A673 (cell line): ENCODE results near the gene FFAR2. TPM values are rescaled to one million over a fixed set of nuclear protein-coding genes. Genes with fewer than 3 reads are reported as not detected.

Experiments used
- BruUV-seq: library from RNA; stranded (reverse); fragments of 400-500 nt; replicated peaks from 2 replicates; lab custom pipeline; 2021; lab: Mats Ljungman, UMichigan
- CTCF ChIA-PET: fragments of 300-600 bp; sonication (Branson Sonifier 250); formaldehyde crosslinking; loops from one replicate; lab custom pipeline; 2022; ENCODE audit warnings: antibody characterized with exemption; lab: Charles Lee
- POLR2A ChIA-PET: fragments of 300-600 bp; sonication (Branson Sonifier 250); formaldehyde crosslinking; loops from one replicate; lab custom pipeline; 2022; ENCODE audit warnings: antibody characterized with exemption; ENCODE audit not compliant: low non-redundant PET; lab: Charles Lee
- DNase-seq: peaks from one replicate; pipeline ENCODE4 v3.0.0-alpha.2; 2015; ENCODE audit warnings: low spot score
- H3K27ac ChIP-seq: fragments of 200-600 bp; sonication (generic); 2 replicates; pipeline ENCODE4 v1.5.1; 2016; ENCODE audit warnings: mixed run types, low read depth, mild to moderate bottlenecking, mixed read lengths, antibody characterized with exemption, low read length; ENCODE audit not compliant: poor library complexity, severe bottlenecking
- H3K27me3 ChIP-seq: fragments of 200-600 bp; sonication (generic); replicated peaks from 2 replicates; pipeline ENCODE4 v1.6.1; 2017; ENCODE audit warnings: mixed run types, low read depth, mild to moderate bottlenecking, mixed read lengths, antibody characterized with exemption, low read length; ENCODE audit not compliant: insufficient read depth, poor library complexity
- H3K36me3 ChIP-seq: fragments of 200-600 bp; sonication (generic); 2 replicates; pipeline ENCODE4 v1.6.1; 2016; ENCODE audit warnings: mixed run types, mild to moderate bottlenecking, mixed read lengths, antibody characterized with exemption, low read length; ENCODE audit not compliant: insufficient read depth, poor library complexity, severe bottlenecking
- H3K4me1 ChIP-seq: fragments of 200-600 bp; sonication (generic); 2 replicates; pipeline ENCODE4 v1.6.1; 2017; ENCODE audit warnings: mixed run types, mild to moderate bottlenecking, mixed read lengths, antibody characterized with exemption, low read length; ENCODE audit not compliant: insufficient read depth, poor library complexity, severe bottlenecking
- H3K4me3 ChIP-seq: fragments of 200-600 bp; sonication (generic); 2 replicates; pipeline ENCODE4 v1.5.1; 2016; ENCODE audit warnings: low read depth, mixed run types, mild to moderate bottlenecking, mixed read lengths, low read length; ENCODE audit not compliant: poor library complexity, severe bottlenecking
- H3K9me3 ChIP-seq: fragments of 200-600 bp; sonication (generic); 2 replicates; pipeline ENCODE4 v1.6.1; 2016; ENCODE audit warnings: mixed run types, low read depth, mild to moderate bottlenecking, mixed read lengths, antibody characterized with exemption, low read length; ENCODE audit not compliant: poor library complexity, severe bottlenecking
- CTCF ChIP-seq: fragments of 300-800, 200-600 bp; sonication (generic); conservative IDR thresholded peaks from 2 replicates; pipeline ENCODE4 v1.5.1; 2017; ENCODE audit warnings: low read depth, mild to moderate bottlenecking, antibody characterized with exemption, low read length, moderate library complexity, mixed read lengths
- EZH2 ChIP-seq: fragments of 200-600 bp; sonication (generic); IDR thresholded peaks from 2 replicates; pipeline ENCODE4 v1.6.1; 2017; ENCODE audit warnings: borderline replicate concordance, low read depth, mild to moderate bottlenecking, mixed read lengths, antibody characterized with exemption, low read length; ENCODE audit not compliant: poor library complexity, severe bottlenecking
- intact Hi-C: fragments of 100-400 bp; cut with micrococcal nuclease; formaldehyde crosslinking; loops from one replicate; pipeline ENCODE4 v1.10.0; 2022; ENCODE audit not compliant: unreplicated experiment
- total RNA-seq: library from RNA; stranded (reverse); gene quantifications from 2 replicates; pipeline ENCODE4 v1.2.3, GENCODE V29; 2021

The FFAR2 gene
- total RNA-seq, 1 experiment from 2014 or later, result not detected

- Histone ChIP-seq H3K9me3 (no peaks in the 10 kb centered on the region), H3K27ac (no peak overlapping the region), H3K36me3 (no peaks in the 10 kb centered on the region), H3K4me1 (peaks cover 15% of the 10 kb centered on the region), H3K4me3 (no peak overlapping the region), H3K27me3 (no peaks in the 10 kb centered on the region)
- no TSS peak for BruUV-seq
- TF ChIP-seq EZH2, result no peak
- TF ChIP-seq CTCF, result no peak
- intact Hi-C loops, result no loop called here
- peak; percentile 63 for DNase-seq
- ChIA-PET POLR2A (no interaction called here), CTCF (no interaction called here)
Measured at GRCh38 chr19:35436477-35437405, 11.3 kb upstream of the FFAR2 start.

- CTCF ChIA-PET, result no interaction called here
- TF ChIP-seq CTCF, result no peak
- no peak for TF ChIP-seq EZH2
- peaks cover 15% of the 10 kb centered on the region for H3K4me1 ChIP-seq
- POLR2A ChIA-PET, result no interaction called here
- no peak overlapping the region for H3K27ac ChIP-seq
- intact Hi-C loops, result no loop called here
- DNase-seq, result no peak
- H3K4me3 ChIP-seq, result no peak overlapping the region
- no peaks in the 10 kb centered on the region for H3K27me3 ChIP-seq
- H3K36me3 ChIP-seq, result no peaks in the 10 kb centered on the region
- BruUV-seq, result no TSS peak
- no peaks in the 10 kb centered on the region for H3K9me3 ChIP-seq
Measured at GRCh38 chr19:35437406-35437951, 10.6 kb upstream of the FFAR2 start.

GRCh38 chr19:35438096-35438495 is 10.0 kb upstream of the FFAR2 start:
- no peak overlapping the region for H3K27ac ChIP-seq
- intact Hi-C loops, result no loop called here
- POLR2A ChIA-PET, result no interaction called here
- no peak for TF ChIP-seq EZH2
- no peak for TF ChIP-seq CTCF
- H3K4me3 ChIP-seq, result no peak overlapping the region
- H3K36me3 ChIP-seq, result no peaks in the 10 kb centered on the region
- CTCF ChIA-PET, result no interaction called here
- H3K9me3 ChIP-seq, result no peaks in the 10 kb centered on the region
- no peak for DNase-seq
- no peaks in the 10 kb centered on the region for H3K27me3 ChIP-seq
- no TSS peak for BruUV-seq
- peaks cover 15% of the 10 kb centered on the region for H3K4me1 ChIP-seq
